ENCODE measurements around the gene IDH1. TPM values are rescaled to one million over a fixed set of nuclear protein-coding genes. Genes with fewer than 3 reads are reported as not detected.

The IDH1 gene
- total and polyA plus RNA-seq, 7 experiments from 2014 or later = 1.8 to 26.4 (median 16.0) TPM

GRCh38 chr2:208250388-208250787, 4.5 kb downstream of the IDH1 start:
- Mint-ChIP-seq H3K9me3 (no peaks in the 10 kb centered on the region), H3K27ac (no peak overlapping the region), H3K4me3 (no peak overlapping the region), H3K36me3 (peaks cover 0 to 41% (median 24%) of the 10 kb centered on the region in 5 donors), H3K4me1 (peaks cover 8 to 18% (median 17%) of the 10 kb centered on the region in 7 donors), H3K27me3 (no peaks in the 10 kb centered on the region)
- POLR2A ChIA-PET = no interaction called here
- H3K9me3 ChIP-seq (ENCODE audit: control insufficient read depth in 2 of 3, low read length in 3 of 3) = no peaks in the 10 kb centered on the region
- no peak overlapping the region for H3K4me3 ChIP-seq (ENCODE audit: low read length)
- DNase-seq (no peak), ATAC-seq (no peak)
- intact Hi-C loops (cut with micrococcal nuclease) = loop anchor here (5.0 to 10.0 kb wide), 3 partner anchors 1086 to 1922 kb away; partner anchors contain the start of genes KANSL1L (in 1 of the 2) and KLF7 (in 1 of the 2)
- no peak overlapping the region for H3K27ac ChIP-seq (ENCODE audit: low read depth, low read length)
- no peaks in the 10 kb centered on the region for H3K27me3 ChIP-seq (ENCODE audit: control insufficient read depth in 2 of 2, insufficient read depth in 2 of 2, low read length in 2 of 2)
- CTCF ChIA-PET = no interaction called here
- H3K36me3 ChIP-seq (ENCODE audit: control insufficient read depth in 2 of 3, insufficient read depth in 3 of 3, low read length in 3 of 3) = peaks cover 0 to 29% (median 10%) of the 10 kb centered on the region in 3 experiments
- H3K4me1 ChIP-seq (ENCODE audit: control insufficient read depth in 2 of 2, insufficient read depth in 2 of 2, low read length in 2 of 2) = peaks cover 0 to 4% of the 10 kb centered on the region in 2 donors

- Mint-ChIP-seq H3K9me3 (no peaks in the 10 kb centered on the region), H3K27ac (no peak overlapping the region), H3K4me3 (no peak overlapping the region), H3K27me3 (no peaks in the 10 kb centered on the region), H3K4me1 (peaks cover 7 to 17% (median 14%) of the 10 kb centered on the region in 7 donors), H3K36me3 (peaks cover 0 to 44% (median 26%) of the 10 kb centered on the region in 5 donors)
- H3K27me3 ChIP-seq (ENCODE audit: control insufficient read depth in 2 of 2, insufficient read depth in 2 of 2, low read length in 2 of 2) = no peaks in the 10 kb centered on the region
- no peaks in the 10 kb centered on the region for H3K9me3 ChIP-seq (ENCODE audit: control insufficient read depth in 2 of 3, low read length in 3 of 3)
- POLR2A ChIA-PET = no interaction called here
- DNase-seq = no peak
- CTCF ChIA-PET = interaction anchor here (1.2 kb wide), 1 partner anchor 72 kb away, joined by 3 read pairs; no protein-coding TSS in a partner anchor
- no peak for ATAC-seq
- H3K4me1 ChIP-seq (ENCODE audit: control insufficient read depth in 2 of 2, insufficient read depth in 2 of 2, low read length in 2 of 2) = peaks cover 0 to 4% of the 10 kb centered on the region in 2 donors
- intact Hi-C loops (cut with micrococcal nuclease) = no loop called here
- H3K4me3 ChIP-seq (ENCODE audit: low read length) = no peak overlapping the region
- H3K27ac ChIP-seq (ENCODE audit: low read depth, low read length) = no peak overlapping the region
- H3K36me3 ChIP-seq (ENCODE audit: control insufficient read depth in 2 of 3, insufficient read depth in 3 of 3, low read length in 3 of 3) = peaks cover 0 to 31% (median 10%) of the 10 kb centered on the region in 3 experiments
Measured at GRCh38 chr2:208249296-208249695, 5.6 kb downstream of the IDH1 start.

- H3K36me3 ChIP-seq (ENCODE audit: control insufficient read depth in 2 of 3, insufficient read depth in 3 of 3, low read length in 3 of 3) = peaks cover 0 to 35% (median 10%) of the 10 kb centered on the region in 3 experiments
- H3K4me3 ChIP-seq (ENCODE audit: low read length) = no peak overlapping the region
- Mint-ChIP-seq H3K36me3 (peaks cover 0 to 50% (median 26%) of the 10 kb centered on the region in 5 donors), H3K4me3 (no peak overlapping the region), H3K27me3 (no peaks in the 10 kb centered on the region), H3K27ac (no peak overlapping the region), H3K9me3 (no peaks in the 10 kb centered on the region), H3K4me1 (peaks cover 6 to 12% (median 9%) of the 10 kb centered on the region in 7 donors)
- ChIA-PET CTCF (interaction anchor here (1.2 kb wide), 1 partner anchor 71 kb away, joined by 3 read pairs; no protein-coding TSS in a partner anchor), POLR2A (no interaction called here)
- DNase-seq (no peak), ATAC-seq (no peak)
- intact Hi-C loops (cut with micrococcal nuclease) = no loop called here
- peaks cover 0 to 1% of the 10 kb centered on the region in 2 donors for H3K4me1 ChIP-seq (ENCODE audit: control insufficient read depth in 2 of 2, insufficient read depth in 2 of 2, low read length in 2 of 2)
- no peaks in the 10 kb centered on the region for H3K9me3 ChIP-seq (ENCODE audit: control insufficient read depth in 2 of 3, low read length in 3 of 3)
- no peak overlapping the region for H3K27ac ChIP-seq (ENCODE audit: low read depth, low read length)
- H3K27me3 ChIP-seq (ENCODE audit: control insufficient read depth in 2 of 2, insufficient read depth in 2 of 2, low read length in 2 of 2) = no peaks in the 10 kb centered on the region
Measured at GRCh38 chr2:208248601-208249000, 6.3 kb downstream of the IDH1 start.

GRCh38 chr2:208245746-208246145, 9.1 kb downstream of the IDH1 start:
- intact Hi-C loops (cut with micrococcal nuclease) = no loop called here
- H3K36me3 ChIP-seq (ENCODE audit: control insufficient read depth in 2 of 3, insufficient read depth in 3 of 3, low read length in 3 of 3) = peaks cover 0 to 43% (median 10%) of the 10 kb centered on the region in 3 experiments
- no peaks in the 10 kb centered on the region for H3K4me1 Mint-ChIP-seq
- H3K9me3 ChIP-seq (ENCODE audit: control insufficient read depth in 2 of 3, low read length in 3 of 3) = no peaks in the 10 kb centered on the region
- no peaks in the 10 kb centered on the region for H3K27me3 ChIP-seq (ENCODE audit: control insufficient read depth in 2 of 2, insufficient read depth in 2 of 2, low read length in 2 of 2)
- H3K27me3 Mint-ChIP-seq = no peaks in the 10 kb centered on the region
- no peaks in the 10 kb centered on the region for H3K9me3 Mint-ChIP-seq
- no peak overlapping the region for H3K27ac ChIP-seq (ENCODE audit: low read depth, low read length)
- no peak overlapping the region for H3K27ac Mint-ChIP-seq
- H3K4me3 Mint-ChIP-seq = no peak overlapping the region
- H3K36me3 Mint-ChIP-seq = peaks cover 0 to 64% (median 30%) of the 10 kb centered on the region in 5 donors
- ATAC-seq = no peak
- CTCF ChIA-PET = interaction anchor here (1.1 kb wide), 1 partner anchor 9 kb away, joined by 3 read pairs; the partner anchor contains the start of gene IDH1
- H3K4me1 ChIP-seq (ENCODE audit: control insufficient read depth in 2 of 2, insufficient read depth in 2 of 2, low read length in 2 of 2) = no peaks in the 10 kb centered on the region
- POLR2A ChIA-PET = no interaction called here
- no peak for DNase-seq
- no peak overlapping the region for H3K4me3 ChIP-seq (ENCODE audit: low read length)

- CTCF ChIA-PET = no interaction called here
- POLR2A ChIA-PET = no interaction called here
- no peak overlapping the region for H3K4me3 Mint-ChIP-seq
- ATAC-seq (no peak), DNase-seq (no peak)
- H3K27ac Mint-ChIP-seq = no peak overlapping the region
- no peaks in the 10 kb centered on the region for H3K27me3 Mint-ChIP-seq
- Histone ChIP-seq H3K4me3 (ENCODE audit: low read length) (no peak overlapping the region), H3K36me3 (ENCODE audit: control insufficient read depth in 2 of 3, insufficient read depth in 3 of 3, low read length in 3 of 3) (peaks cover 0 to 50% (median 15%) of the 10 kb centered on the region in 3 experiments), H3K27me3 (ENCODE audit: control insufficient read depth in 2 of 2, insufficient read depth in 2 of 2, low read length in 2 of 2) (no peaks in the 10 kb centered on the region), H3K9me3 (ENCODE audit: control insufficient read depth in 2 of 3, low read length in 3 of 3) (no peaks in the 10 kb centered on the region), H3K4me1 (ENCODE audit: control insufficient read depth in 2 of 2, insufficient read depth in 2 of 2, low read length in 2 of 2) (no peaks in the 10 kb centered on the region), H3K27ac (ENCODE audit: low read depth, low read length) (no peak overlapping the region)
- no peaks in the 10 kb centered on the region for H3K9me3 Mint-ChIP-seq
- peaks cover 0 to 3% (median 0%) of the 10 kb centered on the region in 7 donors for H3K4me1 Mint-ChIP-seq
- intact Hi-C loops (cut with micrococcal nuclease) = no loop called here
- H3K36me3 Mint-ChIP-seq = peaks cover 0 to 60% (median 34%) of the 10 kb centered on the region in 5 donors
Measured at GRCh38 chr2:208244422-208244821, 10.4 kb downstream of the IDH1 start.

- ATAC-seq (no peak), DNase-seq (no peak)
- no peaks in the 10 kb centered on the region for H3K4me1 ChIP-seq (ENCODE audit: control insufficient read depth in 2 of 2, insufficient read depth in 2 of 2, low read length in 2 of 2)
- Mint-ChIP-seq H3K4me1 (peaks cover 0 to 3% (median 0%) of the 10 kb centered on the region in 7 donors), H3K27ac (no peak overlapping the region), H3K9me3 (peaks cover 0 to 5% (median 0%) of the 10 kb centered on the region in 11 donors), H3K36me3 (peaks cover 4 to 67% (median 48%) of the 10 kb centered on the region in 5 donors), H3K27me3 (no peaks in the 10 kb centered on the region), H3K4me3 (no peak overlapping the region)
- intact Hi-C loops (cut with micrococcal nuclease) = no loop called here
- no peak overlapping the region for H3K27ac ChIP-seq (ENCODE audit: low read depth, low read length)
- ChIA-PET CTCF (no interaction called here), POLR2A (no interaction called here)
- H3K4me3 ChIP-seq (ENCODE audit: low read length) = no peak overlapping the region
- peaks cover 0 to 43% (median 5%) of the 10 kb centered on the region in 3 experiments for H3K36me3 ChIP-seq (ENCODE audit: control insufficient read depth in 2 of 3, insufficient read depth in 3 of 3, low read length in 3 of 3)
- no peaks in the 10 kb centered on the region for H3K27me3 ChIP-seq (ENCODE audit: control insufficient read depth in 2 of 2, insufficient read depth in 2 of 2, low read length in 2 of 2)
- H3K9me3 ChIP-seq (ENCODE audit: control insufficient read depth in 2 of 3, low read length in 3 of 3) = no peaks in the 10 kb centered on the region
Measured at GRCh38 chr2:208240619-208241209, 14.2 kb downstream of the IDH1 start.
